Activated naive CD4-positive, alpha-beta T cell treated with anti-CD3 and anti-CD28 coated beads, Interleukin-2, amount 50 U/mL, for 24 hours (primary cell): ENCODE measurements around the gene RPL10.

Experiments used
- H3K27ac Mint-ChIP-seq: one replicate; pipeline ENCODE4 v1.8.0; 2021; ENCODE audit warnings: mild to moderate bottlenecking, mixed read lengths
- H3K27me3 Mint-ChIP-seq: one replicate; pipeline ENCODE4 v1.8.0; 2021; ENCODE audit warnings: mixed read lengths
- H3K36me3 Mint-ChIP-seq: one replicate; pipeline ENCODE4 v1.8.0; 2021; ENCODE audit warnings: mixed read lengths
- H3K4me1 Mint-ChIP-seq: one replicate; pipeline ENCODE4 v1.8.0; 2021; ENCODE audit warnings: mixed read lengths
- H3K4me3 Mint-ChIP-seq: one replicate; pipeline ENCODE4 v1.8.0; 2021; ENCODE audit warnings: mild to moderate bottlenecking, mixed read lengths
- H3K9me3 Mint-ChIP-seq: one replicate; pipeline ENCODE4 v1.8.0; 2021; ENCODE audit warnings: mixed read lengths

The RPL10 gene

GRCh38 chrX:154401045-154401799, 3.0 kb downstream of the RPL10 start:
- Mint-ChIP-seq H3K27ac (peak overlapping the region; percentile 86), H3K36me3 (peaks cover 16% of the 10 kb centered on the region), H3K9me3 (no peaks in the 10 kb centered on the region), H3K4me3 (peak overlapping the region; percentile 99), H3K27me3 (no peaks in the 10 kb centered on the region), H3K4me1 (no peaks in the 10 kb centered on the region)

- Mint-ChIP-seq H3K4me3 (no peak overlapping the region), H3K27ac (peak overlapping the region; percentile 65), H3K9me3 (no peaks in the 10 kb centered on the region), H3K36me3 (peaks cover 16% of the 10 kb centered on the region), H3K27me3 (no peaks in the 10 kb centered on the region), H3K4me1 (no peaks in the 10 kb centered on the region)
Measured at GRCh38 chrX:154401918-154402621, 3.9 kb downstream of the RPL10 start.

GRCh38 chrX:154402622-154403127, 4.5 kb downstream of the RPL10 start:
- no peaks in the 10 kb centered on the region for H3K9me3 Mint-ChIP-seq
- H3K27me3 Mint-ChIP-seq: no peaks in the 10 kb centered on the region
- peak overlapping the region; percentile 65 for H3K27ac Mint-ChIP-seq
- no peaks in the 10 kb centered on the region for H3K4me1 Mint-ChIP-seq
- no peak overlapping the region for H3K4me3 Mint-ChIP-seq
- peaks cover 16% of the 10 kb centered on the region for H3K36me3 Mint-ChIP-seq

- no peaks in the 10 kb centered on the region for H3K9me3 Mint-ChIP-seq
- peaks cover 16% of the 10 kb centered on the region for H3K36me3 Mint-ChIP-seq
- no peak overlapping the region for H3K27ac Mint-ChIP-seq
- H3K27me3 Mint-ChIP-seq: no peaks in the 10 kb centered on the region
- no peak overlapping the region for H3K4me3 Mint-ChIP-seq
- no peaks in the 10 kb centered on the region for H3K4me1 Mint-ChIP-seq
Measured at GRCh38 chrX:154403192-154403591, 5.0 kb downstream of the RPL10 start.

- H3K4me1 Mint-ChIP-seq: peaks cover 6% of the 10 kb centered on the region
- H3K27ac Mint-ChIP-seq: no peak overlapping the region
- H3K27me3 Mint-ChIP-seq: no peaks in the 10 kb centered on the region
Measured at GRCh38 chrX:154403858-154404257, 5.7 kb downstream of the RPL10 start.

GRCh38 chrX:154404625-154405192, 6.5 kb downstream of the RPL10 start:
- peaks cover 10% of the 10 kb centered on the region for H3K4me1 Mint-ChIP-seq
- no peaks in the 10 kb centered on the region for H3K27me3 Mint-ChIP-seq
- no peak overlapping the region for H3K27ac Mint-ChIP-seq
- H3K9me3 Mint-ChIP-seq: no peaks in the 10 kb centered on the region
- H3K4me3 Mint-ChIP-seq: no peak overlapping the region
- H3K36me3 Mint-ChIP-seq: peaks cover 2% of the 10 kb centered on the region

More at GRCh38 chrX:154403858-154404257, 5.7 kb downstream of the RPL10 start:
- H3K36me3 Mint-ChIP-seq: peaks cover 10% of the 10 kb centered on the region
- no peaks in the 10 kb centered on the region for H3K9me3 Mint-ChIP-seq
- no peak overlapping the region for H3K4me3 Mint-ChIP-seq

- Mint-ChIP-seq H3K27ac (no peak overlapping the region), H3K4me1 (peaks cover 16% of the 10 kb centered on the region), H3K36me3 (no peaks in the 10 kb centered on the region), H3K9me3 (no peaks in the 10 kb centered on the region), H3K4me3 (peak overlapping the region; percentile 69), H3K27me3 (no peaks in the 10 kb centered on the region)
Measured at GRCh38 chrX:154408659-154409221, 10.6 kb downstream of the RPL10 start.

- Mint-ChIP-seq H3K4me1 (peaks cover 16% of the 10 kb centered on the region), H3K27me3 (no peaks in the 10 kb centered on the region), H3K36me3 (no peaks in the 10 kb centered on the region), H3K9me3 (no peaks in the 10 kb centered on the region), H3K4me3 (peak within 1 kb of the TSS; percentile 69), H3K27ac (no peak within 1 kb of the TSS)
Measured at GRCh38 chrX:154409222-154409871, 11.2 kb downstream of the RPL10 start, which contains the start of gene DNASE1L1. DNASE1L1 (minus strand) TSS chrX:154409254; CDS start chrX:154405568, 3,686 bp downstream.

GRCh38 chrX:154411981-154412340, 13.8 kb downstream of the RPL10 start:
- H3K27ac Mint-ChIP-seq: peak overlapping the region; percentile 70
- no peaks in the 10 kb centered on the region for H3K27me3 Mint-ChIP-seq
- H3K36me3 Mint-ChIP-seq: peaks cover 2% of the 10 kb centered on the region
- H3K4me1 Mint-ChIP-seq: peaks cover 16% of the 10 kb centered on the region
- H3K9me3 Mint-ChIP-seq: no peaks in the 10 kb centered on the region
- H3K4me3 Mint-ChIP-seq: peak overlapping the region; percentile 81

- Mint-ChIP-seq H3K27ac (no peak overlapping the region), H3K4me1 (peaks cover 16% of the 10 kb centered on the region), H3K27me3 (no peaks in the 10 kb centered on the region), H3K36me3 (peaks cover 2% of the 10 kb centered on the region), H3K9me3 (no peaks in the 10 kb centered on the region), H3K4me3 (peak overlapping the region; percentile 81)
Measured at GRCh38 chrX:154412468-154412867, 14.3 kb downstream of the RPL10 start.

GRCh38 chrX:154413142-154413541, 15.0 kb downstream of the RPL10 start:
- Mint-ChIP-seq H3K9me3 (no peaks in the 10 kb centered on the region), H3K36me3 (peaks cover 2% of the 10 kb centered on the region), H3K27ac (no peak overlapping the region), H3K4me1 (peaks cover 16% of the 10 kb centered on the region), H3K4me3 (peak overlapping the region; percentile 81), H3K27me3 (no peaks in the 10 kb centered on the region)

- H3K27me3 Mint-ChIP-seq: no peaks in the 10 kb centered on the region
- no peak overlapping the region for H3K4me3 Mint-ChIP-seq
- no peaks in the 10 kb centered on the region for H3K9me3 Mint-ChIP-seq
- peaks cover 2% of the 10 kb centered on the region for H3K36me3 Mint-ChIP-seq
- peaks cover 5% of the 10 kb centered on the region for H3K4me1 Mint-ChIP-seq
- no peak overlapping the region for H3K27ac Mint-ChIP-seq
Measured at GRCh38 chrX:154417157-154417556, 19.0 kb downstream of the RPL10 start.

GRCh38 chrX:154419189-154419588, 21.0 kb downstream of the RPL10 start:
- no peaks in the 10 kb centered on the region for H3K27me3 Mint-ChIP-seq
- H3K36me3 Mint-ChIP-seq: peaks cover 2% of the 10 kb centered on the region
- no peak overlapping the region for H3K4me3 Mint-ChIP-seq
- no peaks in the 10 kb centered on the region for H3K9me3 Mint-ChIP-seq
- H3K27ac Mint-ChIP-seq: no peak overlapping the region
- peaks cover 4% of the 10 kb centered on the region for H3K4me1 Mint-ChIP-seq

- no peaks in the 10 kb centered on the region for H3K27me3 Mint-ChIP-seq
- H3K4me3 Mint-ChIP-seq: no peak overlapping the region
- H3K27ac Mint-ChIP-seq: no peak overlapping the region
- H3K36me3 Mint-ChIP-seq: peaks cover 2% of the 10 kb centered on the region
- H3K4me1 Mint-ChIP-seq: peaks cover 8% of the 10 kb centered on the region
- no peaks in the 10 kb centered on the region for H3K9me3 Mint-ChIP-seq
Measured at GRCh38 chrX:154419688-154420401, 21.7 kb downstream of the RPL10 start.

- Mint-ChIP-seq H3K27me3 (no peaks in the 10 kb centered on the region), H3K4me3 (no peak overlapping the region), H3K36me3 (no peaks in the 10 kb centered on the region), H3K9me3 (no peaks in the 10 kb centered on the region), H3K4me1 (peaks cover 8% of the 10 kb centered on the region), H3K27ac (no peak overlapping the region)
Measured at GRCh38 chrX:154420402-154420756, 22.2 kb downstream of the RPL10 start.
